H1 (cell line): ENCODE data around the gene CNTROB. TPM values are rescaled to one million over a fixed set of nuclear protein-coding genes. Genes with fewer than 3 reads are reported as not detected.

Experiments used
- CTCF ChIA-PET: fragments of 300-600 bp; sonication (Branson Sonifier 250); formaldehyde crosslinking; loops from one replicate; lab custom pipeline; 2021; ENCODE audit not compliant: partially characterized antibody; lab: Charles Lee
- POLR2A ChIA-PET: fragments of 300-600 bp; sonication (Branson Sonifier 250); formaldehyde crosslinking; loops from one replicate; lab custom pipeline; 2021; ENCODE audit warnings: inconsistent platforms; ENCODE audit not compliant: partially characterized antibody; lab: Charles Lee
- DNase-seq, 2 experiments: peaks; one replicate each; pipeline versions ENCODE4 v3.0.0 to v3.0.0-alpha.2; 2010 to 2022; ENCODE audit warnings: low spot score in 2 of 2, low read depth in 1 of 2, mixed read lengths in 1 of 2
- FAIRE-seq: peaks from 2 replicates; lab custom pipeline; 2011; peaks lifted over from hg19 to GRCh38; lab: Jason Lieb, UNC
- H2AFZ ChIP-seq: 2 replicates; pipeline ENCODE4 v1.8.1; 2012; ENCODE audit warnings: low read length, inconsistent platforms
- H2AK5ac ChIP-seq: 2 replicates; pipeline ENCODE4 v1.6.1; 2013; ENCODE audit warnings: low read depth, low read length
- H2BK120ac ChIP-seq: replicated peaks from 2 replicates; pipeline ENCODE3; 2013; ENCODE audit warnings: low read depth, low read length, inconsistent platforms
- H2BK12ac ChIP-seq: 2 replicates; pipeline ENCODE4 v1.6.1; 2013; ENCODE audit warnings: low read depth, low read length
- H2BK15ac ChIP-seq: 2 replicates; pipeline ENCODE4 v1.6.1; 2013; ENCODE audit warnings: low read length
- H2BK20ac ChIP-seq: 2 replicates; pipeline ENCODE4 v1.6.1; 2013; ENCODE audit warnings: low read length
- H2BK5ac ChIP-seq: 2 replicates; pipeline ENCODE4 v1.6.1; 2013; ENCODE audit warnings: low read depth, low read length
- H3K14ac ChIP-seq: 2 replicates; pipeline ENCODE4 v1.6.1; 2013; ENCODE audit warnings: inconsistent platforms; ENCODE audit not compliant: insufficient read length
- H3K18ac ChIP-seq: 2 replicates; pipeline ENCODE4 v1.6.1; 2013; ENCODE audit warnings: low read length; ENCODE audit errors: extremely low read depth
- H3K23ac ChIP-seq: 2 replicates; pipeline ENCODE4 v1.6.1; 2013; ENCODE audit warnings: inconsistent platforms; ENCODE audit not compliant: insufficient read length
- H3K23me2 ChIP-seq: 2 replicates; pipeline ENCODE4 v1.6.1; 2013; ENCODE audit warnings: low read depth, low read length
- H3K27ac ChIP-seq: 2 replicates; pipeline ENCODE4 v1.6.1; 2011; ENCODE audit warnings: low read depth, low read length, inconsistent platforms
- H3K27me3 ChIP-seq, 4 experiments: replicated peaks in 1 of 4; 1 replicate in 1 of 4; 2 replicates in 3 of 4; pipeline versions ENCODE4 v1.6.1 to v1.8.1; 2011 to 2013; ENCODE audit warnings: low read length in 3 of 4, mild to moderate bottlenecking in 3 of 4, inconsistent platforms in 2 of 4, mixed read lengths in 2 of 4, moderate library complexity in 1 of 4; ENCODE audit not compliant: control insufficient read depth in 3 of 4, insufficient read depth in 3 of 4; ENCODE audit errors: extremely low read depth in 1 of 4
- H3K36me3 ChIP-seq, 4 experiments: 2 replicates each; pipeline versions ENCODE4 v1.6.1 to v1.8.1; 2011 to 2013; ENCODE audit warnings: mild to moderate bottlenecking in 4 of 4, low read length in 3 of 4, moderate library complexity in 2 of 4, control low read depth in 1 of 4, inconsistent platforms in 1 of 4; ENCODE audit not compliant: insufficient read depth in 4 of 4, control insufficient read depth in 2 of 4
- H3K4ac ChIP-seq: replicated peaks from 2 replicates; pipeline ENCODE3; 2013; ENCODE audit warnings: low read length, low read depth, mixed read lengths, inconsistent platforms; ENCODE audit not compliant: insufficient read length
- H3K4me1 ChIP-seq, 4 experiments: replicated peaks in 1 of 4; 1 replicate in 1 of 4; 2 replicates in 3 of 4; pipeline versions ENCODE4 v1.6.1 to v1.8.1; 2011 to 2013; ENCODE audit warnings: low read length in 3 of 4, inconsistent platforms in 2 of 4, mixed read lengths in 1 of 4; ENCODE audit not compliant: insufficient read depth in 4 of 4, control insufficient read depth in 3 of 4
- H3K4me2 ChIP-seq, 2 experiments: 2 replicates each; pipeline versions ENCODE4 v1.6.1 to v1.8.1; 2011 to 2013; ENCODE audit warnings: low read depth in 2 of 2, low read length in 2 of 2, control low read depth in 1 of 2, inconsistent platforms in 1 of 2, mild to moderate bottlenecking in 1 of 2; ENCODE audit not compliant: insufficient read depth in 1 of 2
- H3K4me3 ChIP-seq, 4 experiments: fragments of 200-600, 300-600 bp in 1 of 4; sonication (generic), shearing (Covaris generic), sonication (Bioruptor Twin) in 1 of 4; 2 replicates each; pipeline versions ENCODE4 v1.5.1 to v1.8.1; 2011 to 2016; ENCODE audit warnings: low read length in 4 of 4, low read depth in 3 of 4, control low read depth in 2 of 4, inconsistent platforms in 2 of 4, mild to moderate bottlenecking in 2 of 4, mixed read lengths in 1 of 4, moderate library complexity in 1 of 4; ENCODE audit not compliant: insufficient read depth in 2 of 4; ENCODE audit errors: extremely low read depth in 1 of 4
- H3K56ac ChIP-seq: replicated peaks from 2 replicates; pipeline ENCODE3; 2013; ENCODE audit warnings: low read depth, mild to moderate bottlenecking, mixed read lengths, low read length, inconsistent platforms; ENCODE audit not compliant: insufficient read length
- H3K79me1 ChIP-seq: 2 replicates; pipeline ENCODE4 v1.6.1; 2013; ENCODE audit warnings: low read depth, low read length, control low read depth
- H3K79me2 ChIP-seq, 2 experiments: 2 replicates each; pipeline versions ENCODE4 v1.6.1 to v1.8.1; 2012 to 2013; ENCODE audit warnings: low read length in 2 of 2, mild to moderate bottlenecking in 2 of 2, inconsistent platforms in 1 of 2; ENCODE audit not compliant: insufficient read depth in 2 of 2, control insufficient read depth in 1 of 2
- H3K9ac ChIP-seq, 4 experiments: replicated peaks in 1 of 4; 1 replicate in 1 of 4; 2 replicates in 3 of 4; pipeline versions ENCODE4 v1.6.1 to v1.8.1; 2011 to 2013; ENCODE audit warnings: low read depth in 3 of 4, low read length in 3 of 4, control low read depth in 2 of 4, mild to moderate bottlenecking in 2 of 4, moderate library complexity in 2 of 4, inconsistent platforms in 1 of 4; ENCODE audit errors: extremely low read depth in 1 of 4
- H3K9me3 ChIP-seq, 2 experiments: 2 replicates each; pipeline versions ENCODE4 v1.6.1 to v1.8.1; 2012 to 2013; ENCODE audit warnings: mild to moderate bottlenecking in 2 of 2, moderate library complexity in 2 of 2, control low read depth in 1 of 2, inconsistent platforms in 1 of 2, low read depth in 1 of 2, low read length in 1 of 2, mixed read lengths in 1 of 2; ENCODE audit not compliant: insufficient read depth in 2 of 2
- H4K20me1 ChIP-seq, 2 experiments: replicated peaks in 1 of 2; 2 replicates each; pipeline versions ENCODE3 to v1.8.1; 2011 to 2013; ENCODE audit warnings: inconsistent platforms in 2 of 2, low read length in 2 of 2, mild to moderate bottlenecking in 1 of 2; ENCODE audit not compliant: insufficient read depth in 2 of 2, control insufficient read depth in 1 of 2
- H4K5ac ChIP-seq: 2 replicates; pipeline ENCODE4 v1.6.1; 2013; ENCODE audit warnings: low read length, low read depth, mixed read lengths, inconsistent platforms; ENCODE audit not compliant: insufficient read length
- H4K8ac ChIP-seq: 2 replicates; pipeline ENCODE4 v1.8.0; 2013; ENCODE audit warnings: mild to moderate bottlenecking, moderate library complexity, low read length, inconsistent platforms; ENCODE audit not compliant: insufficient read depth; ENCODE audit errors: extremely low read depth
- H4K91ac ChIP-seq: replicated peaks from 2 replicates; pipeline ENCODE3; 2013; ENCODE audit warnings: low read length, mixed read lengths, inconsistent platforms; ENCODE audit not compliant: insufficient read length
- CHD2 ChIP-seq: IDR thresholded peaks from 2 replicates; pipeline ENCODE4 v1.6.1; 2012; ENCODE audit warnings: low read length, improper control_type of control experiment
- CTBP2 ChIP-seq: IDR thresholded peaks from 2 replicates; pipeline ENCODE4 v1.7.0; 2011; ENCODE audit warnings: borderline replicate concordance, mild to moderate bottlenecking, moderate library complexity, mixed read lengths, low read length; ENCODE audit not compliant: insufficient read depth, insufficient read length
- E2F6 ChIP-seq: IDR thresholded peaks from 2 replicates; pipeline ENCODE4 v1.6.1; 2012; ENCODE audit warnings: inconsistent platforms
- EZH2 ChIP-seq: fragments of 200-600 bp; sonication (generic); IDR thresholded peaks from 2 replicates; pipeline ENCODE4 v1.7.1; 2012; ENCODE audit warnings: low read depth, mild to moderate bottlenecking, moderate library complexity, low read length, inconsistent platforms; ENCODE audit not compliant: severe bottlenecking
- HDAC2 ChIP-seq, 2 experiments: fragments of 300-600 bp in 1 of 2; sonication (generic) in 1 of 2; IDR thresholded peaks; 2 replicates each; pipeline ENCODE4 v1.6.1; 2011 to 2012; ENCODE audit warnings: low read depth in 2 of 2, low read length in 2 of 2, mild to moderate bottlenecking in 2 of 2, moderate library complexity in 2 of 2, borderline replicate concordance in 1 of 2, inconsistent platforms in 1 of 2
- MAX ChIP-seq: IDR thresholded peaks from 2 replicates; pipeline ENCODE4 v1.6.1; 2012; ENCODE audit warnings: inconsistent platforms
- WGBS, 2 experiments: shearing (Covaris generic) in 1 of 2; methylation state at CpG; one replicate each; pipeline versions ENCODE4 v1.1.6 to v1.1.7; 2013 to 2015; ENCODE audit warnings: low lambda C conversion rate in 2 of 2, mixed read lengths in 2 of 2, inconsistent platforms in 1 of 2, low coverage in 1 of 2, missing lambda C conversion rate in 1 of 2; ENCODE audit not compliant: insufficient replicate concordance in 2 of 2, insufficient coverage in 1 of 2, insufficient read length in 1 of 2; ENCODE audit errors: extremely low coverage in 1 of 2, missing lambda C conversion rate in 1 of 2; 5-methylcytosine and 5-hydroxymethylcytosine counted together
- polyA plus RNA-seq, 7 experiments: library from polyadenylated mRNA; depleted of rRNA in 3 of 7; stranded (reverse) in 5 of 7; unstranded in 2 of 7; fragments of >200 nt in 5 of 7; fragments of 200-250 nt in 2 of 7; gene quantifications; 1 replicate in 5 of 7; 2 replicates in 1 of 7; 4 replicates in 1 of 7; pipeline versions ENCODE4 v1.2.1 to v1.2.3, GENCODE V29; 2011 to 2013; ENCODE audit warnings: missing spikeins in 2 of 7, mixed read lengths in 2 of 7
- total RNA-seq: library from RNA; stranded (reverse); fragmentation: NEBNext Ultra II Directional; extraction: Animal tissue kit (Norgen Biotek cat#: 25700); gene quantifications from 2 replicates; pipeline ENCODE4 v1.2.1, GENCODE V29; 2021

Gene CNTROB
- total and polyA plus RNA-seq, 2 of the 8 experiments (the other 6 are each of a cell fraction or from before 2014, with no cell fraction given), result 20.5 to 31.9 TPM

GRCh38 chr17:7916385-7916682 lies 15.7 kb upstream of the CNTROB start:
- Histone ChIP-seq H4K5ac (peak overlapping the region; percentile 5), H3K4me2 (peak overlapping the region; percentile 85 to 88), H3K4ac (no peak overlapping the region), H3K14ac (no peak overlapping the region), H2BK15ac (no peak overlapping the region), H3K23me2 (peaks cover 7% of the 10 kb centered on the region), H3K4me1 (peaks cover 0 to 6% (median 6%) of the 10 kb centered on the region in 4 experiments; a peak in 5 of 7 replicates), H2BK12ac (no peak overlapping the region), H2BK20ac (no peak overlapping the region), H3K23ac (no peak overlapping the region), H2BK120ac (no peak overlapping the region), H4K8ac (no peak overlapping the region; the same call in 1 of the 2 replicates), H2AFZ (no peak overlapping the region), H3K79me1 (no peaks in the 10 kb centered on the region), H3K9ac (no peak overlapping the region), H3K4me3 (peak overlapping the region; percentile 24 to 53 (median 34)), H4K20me1 (peaks cover 0 to 2% of the 10 kb centered on the region in 2 experiments), H3K56ac (no peak overlapping the region), H4K91ac (no peak overlapping the region), H3K18ac (no peak overlapping the region), H3K9me3 (no peaks in the 10 kb centered on the region), H3K27me3 (peaks cover 10 to 30% (median 27%) of the 10 kb centered on the region in 4 experiments), H3K36me3 (no peaks in the 10 kb centered on the region), H3K79me2 (no peaks in the 10 kb centered on the region), H2BK5ac (no peak overlapping the region), H2AK5ac (no peak overlapping the region), H3K27ac (no peak overlapping the region)
- DNase-seq, result no peak
- CTCF ChIA-PET, result interaction anchor here (0.9 to 6.9 kb wide), 11 partner anchors 13 to 176 kb away, joined by 3 to 64 read pairs (median 4); partner anchors contain the start of genes CNTROB, KCNAB3 and KDM6B
- 62% methylated on average over 9 of the region's 15 CpGs; no CpG with 5 or more reads in 1 of the 2 experiments for WGBS, 2 experiments
- no peak for TF ChIP-seq HDAC2 (IDR thresholded peaks at IDR 0.05; ENCODE audit: borderline replicate concordance in 1 of 2, low read depth in 2 of 2, low read length in 2 of 2)
- peak; percentile 10; the same call in 1 of the 2 replicates for TF ChIP-seq E2F6
- TF ChIP-seq CHD2, result no peak
- peak; percentile 1 for TF ChIP-seq MAX
- TF ChIP-seq EZH2, result peak; percentile 47
- TF ChIP-seq CTBP2, result no peak
- POLR2A ChIA-PET, result interaction anchor here (0.7 to 2.0 kb wide), 6 partner anchors 10 to 125 kb away, joined by 3 to 9 read pairs (median 4); partner anchors contain the start of genes CNTROB and TRAPPC1
- FAIRE-seq, result no peak
